NCI-H1417 treated with DMSO at 0.1 percent for 48 hours (cell line): Measurements from ENCODE around the gene SLC6A19.

Experiments
- DNase-seq: peaks from one replicate; lab custom pipeline; 2025; lab: John Stamatoyannopoulos, UW

The SLC6A19 gene

DNA sequence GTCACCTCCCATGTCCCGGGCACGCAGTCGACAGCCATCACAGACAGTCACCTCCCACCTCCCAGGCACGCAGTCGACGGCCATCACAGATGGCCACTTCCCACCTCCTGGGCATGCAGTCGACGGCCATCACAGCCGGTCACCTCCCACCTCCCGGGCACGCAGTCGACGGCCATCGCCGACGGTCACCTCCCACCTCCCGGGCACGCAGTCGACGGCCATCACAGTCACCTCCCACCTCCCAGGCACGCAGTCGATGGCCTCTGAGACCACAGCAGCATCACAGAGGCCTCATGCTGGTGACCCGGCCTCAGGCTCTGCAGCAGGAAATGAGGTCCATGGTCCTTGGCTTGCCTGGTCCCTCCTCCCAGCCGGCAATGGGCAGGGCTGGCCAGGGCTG lies 5.5 kb upstream of the SLC6A19 start:
- DNase-seq = no peak

- DNase-seq = no peak
Observed at GRCh38 chr5:1196562-1196961, 4.8 kb upstream of the SLC6A19 start.

GRCh38 chr5:1197876-1198666 lies 3.3 kb upstream of the SLC6A19 start:
- DNase-seq = no peak

DNA sequence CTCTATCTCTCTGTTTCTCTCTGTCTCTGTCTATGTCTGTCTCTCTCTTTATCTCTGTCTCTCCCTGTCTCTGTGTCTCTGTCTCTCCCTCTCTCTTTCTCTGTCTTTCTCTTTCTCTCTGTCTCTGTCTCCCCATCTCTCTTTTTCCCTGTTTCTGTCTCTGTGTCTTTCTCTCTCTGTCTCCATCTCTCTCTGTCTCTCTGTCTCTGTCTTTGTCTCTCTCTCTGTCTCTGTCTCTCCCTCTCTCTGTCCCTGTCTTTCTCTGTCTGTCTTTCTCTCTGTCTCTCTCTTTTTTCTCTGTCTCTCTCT lies 2.1 kb upstream of the SLC6A19 start:
- no peak for DNase-seq

DNA sequence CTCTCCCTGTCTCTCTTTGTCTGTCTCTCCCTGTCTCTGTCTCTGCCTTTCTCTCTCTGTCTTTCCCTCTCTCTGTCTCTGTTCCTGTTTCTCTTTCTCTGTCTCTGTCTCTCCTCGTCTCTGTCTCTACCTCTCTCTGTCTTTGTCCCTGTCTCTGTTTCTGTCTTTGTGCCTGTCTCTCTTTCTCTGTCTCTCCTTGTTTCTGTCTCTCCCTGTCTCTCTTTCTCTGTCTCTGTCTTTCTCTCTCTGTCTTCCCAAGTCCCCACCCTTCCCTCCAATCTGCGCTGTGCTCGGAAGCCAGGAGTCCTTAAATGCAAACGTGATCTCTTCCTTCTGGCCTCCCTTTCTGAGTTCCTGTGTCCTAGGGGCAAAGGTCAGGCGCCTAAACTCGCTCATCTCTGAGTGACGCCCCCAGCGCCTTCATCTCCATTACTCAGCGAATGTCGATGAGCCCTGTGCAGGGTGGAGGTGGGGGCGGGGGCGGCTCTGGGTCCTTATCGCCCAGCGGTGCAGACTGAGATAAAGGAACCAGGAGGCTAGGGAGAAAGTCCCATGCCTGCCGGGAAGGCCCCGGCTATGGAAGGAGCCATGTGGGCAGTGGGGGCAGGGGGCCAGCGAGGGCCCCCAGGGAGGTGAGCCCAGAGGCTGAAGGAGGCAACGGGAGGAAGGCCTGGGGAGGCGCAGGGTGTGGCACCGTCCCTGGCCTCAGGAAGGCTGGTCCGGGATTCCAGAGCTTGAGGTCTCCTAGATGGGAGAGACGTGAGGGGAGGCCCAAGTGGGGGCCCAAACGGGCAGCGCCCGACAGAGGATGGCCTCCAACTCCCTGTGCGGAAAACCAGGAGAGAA lies 1.5 kb upstream of the SLC6A19 start:
- no peak for DNase-seq

- DNase-seq = no peak
Observed at GRCh38 chr5:1200495-1201326, 684 bp upstream of the SLC6A19 start.

DNA sequence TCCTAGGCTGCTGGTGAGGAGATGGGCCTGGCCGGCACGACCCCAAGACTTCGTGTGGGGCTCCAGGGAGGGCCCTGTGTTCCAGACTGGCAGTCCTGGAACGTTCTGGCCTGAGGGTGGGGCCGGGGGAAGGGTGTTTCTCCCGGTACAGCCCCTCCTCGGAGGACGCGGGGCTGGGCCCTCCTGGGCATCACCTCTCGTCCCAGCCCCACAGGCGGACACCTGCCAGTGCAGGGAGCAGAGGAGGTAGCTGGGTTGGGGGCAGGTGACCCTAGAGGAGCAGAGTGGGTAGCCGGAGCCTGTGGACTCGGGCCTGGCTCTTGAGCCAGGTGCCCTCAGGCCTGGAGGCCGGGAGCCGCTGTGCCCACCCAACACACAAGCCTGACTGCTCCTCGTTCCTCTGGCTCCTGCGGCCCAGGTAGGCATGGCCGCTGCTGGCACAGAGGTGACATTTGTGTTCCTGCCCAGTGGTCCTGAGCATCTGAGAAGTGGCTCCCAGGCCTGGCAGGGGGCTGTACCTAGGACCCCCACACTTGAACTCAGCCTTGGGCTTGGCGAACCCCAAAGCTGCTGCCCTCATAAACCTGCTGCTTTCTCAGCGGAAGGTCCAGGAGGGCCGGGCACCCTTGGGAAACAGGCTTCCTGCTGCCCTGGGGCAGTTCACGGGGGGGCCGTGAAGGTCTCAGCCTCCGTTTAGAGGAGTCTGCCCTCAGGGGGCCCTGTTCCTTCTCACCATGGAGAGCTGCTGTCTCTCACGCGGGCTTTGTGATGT lies 817 bp downstream of the SLC6A19 start:
- no peak for DNase-seq

GRCh38 chr5:1202798-1203185 lies 1.4 kb downstream of the SLC6A19 start:
- no peak for DNase-seq

DNA sequence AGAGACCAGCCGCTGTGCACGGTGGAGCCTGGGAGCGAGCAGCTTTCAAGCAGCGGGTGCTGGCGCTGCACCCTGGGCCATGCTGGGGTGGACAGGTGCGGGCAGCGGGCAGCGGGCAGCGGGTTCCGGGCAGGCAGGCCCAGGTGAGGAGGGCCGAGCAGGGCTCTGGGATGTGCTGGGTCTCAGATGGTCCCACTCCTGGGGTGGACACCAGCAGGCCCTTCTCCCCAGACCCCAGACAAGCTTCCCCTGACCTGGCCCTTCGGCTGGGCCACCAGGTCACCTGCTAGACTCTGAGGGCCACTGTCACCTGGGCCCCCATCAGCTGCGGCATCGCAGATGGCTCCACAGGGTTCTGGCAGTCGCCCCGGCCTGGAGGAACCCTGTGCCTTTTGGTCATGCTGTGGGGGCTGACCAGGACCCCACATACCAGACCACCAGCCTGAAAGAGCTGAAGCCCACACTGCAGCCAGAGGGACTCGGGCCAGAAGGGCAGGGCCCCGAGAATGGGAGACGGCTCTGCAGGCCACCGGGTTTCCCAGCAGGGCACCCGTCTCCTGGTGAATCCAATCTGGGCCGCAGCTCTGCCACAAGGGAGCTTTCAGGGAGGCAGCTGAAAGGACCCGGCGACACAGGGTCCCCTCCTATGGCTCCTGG lies 2.0 kb downstream of the SLC6A19 start:
- DNase-seq = no peak

GRCh38 chr5:1203968-1204692 lies 2.7 kb downstream of the SLC6A19 start:
- no peak for DNase-seq

- DNase-seq = no peak
Observed at GRCh38 chr5:1204693-1205242, 3.4 kb downstream of the SLC6A19 start.

GRCh38 chr5:1205255-1206180 lies 4.1 kb downstream of the SLC6A19 start:
- DNase-seq = no peak

- DNase-seq = no peak
Observed at GRCh38 chr5:1206521-1207412, 5.4 kb downstream of the SLC6A19 start.

- no peak for DNase-seq
Observed at GRCh38 chr5:1207555-1207954, 6.2 kb downstream of the SLC6A19 start.

DNA sequence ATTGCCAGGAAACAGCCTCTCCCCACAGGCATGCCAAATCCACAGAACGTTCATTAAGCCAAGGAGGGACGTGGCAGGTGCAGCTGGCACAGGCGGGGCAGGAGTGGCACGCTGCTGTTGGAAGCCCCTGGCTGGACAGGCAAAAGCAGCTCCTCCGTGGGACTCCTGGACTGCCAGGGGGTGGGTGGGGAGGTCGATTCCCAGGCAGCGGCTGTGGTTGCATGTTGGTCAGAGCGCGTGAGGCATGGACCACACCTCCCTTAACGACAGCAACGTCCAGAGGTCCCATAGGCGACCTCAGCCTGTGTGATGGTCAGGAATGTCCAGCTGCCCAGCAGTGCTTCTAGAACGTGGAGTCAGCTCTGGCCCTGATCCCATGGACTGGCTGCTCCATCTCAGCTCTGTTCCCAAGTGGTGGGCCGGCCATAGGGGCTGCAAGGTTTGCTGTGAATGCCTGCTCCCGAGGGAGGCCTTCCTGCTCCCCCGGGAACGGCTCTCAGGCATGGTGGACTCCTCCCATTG lies 6.9 kb downstream of the SLC6A19 start:
- no peak for DNase-seq

DNA sequence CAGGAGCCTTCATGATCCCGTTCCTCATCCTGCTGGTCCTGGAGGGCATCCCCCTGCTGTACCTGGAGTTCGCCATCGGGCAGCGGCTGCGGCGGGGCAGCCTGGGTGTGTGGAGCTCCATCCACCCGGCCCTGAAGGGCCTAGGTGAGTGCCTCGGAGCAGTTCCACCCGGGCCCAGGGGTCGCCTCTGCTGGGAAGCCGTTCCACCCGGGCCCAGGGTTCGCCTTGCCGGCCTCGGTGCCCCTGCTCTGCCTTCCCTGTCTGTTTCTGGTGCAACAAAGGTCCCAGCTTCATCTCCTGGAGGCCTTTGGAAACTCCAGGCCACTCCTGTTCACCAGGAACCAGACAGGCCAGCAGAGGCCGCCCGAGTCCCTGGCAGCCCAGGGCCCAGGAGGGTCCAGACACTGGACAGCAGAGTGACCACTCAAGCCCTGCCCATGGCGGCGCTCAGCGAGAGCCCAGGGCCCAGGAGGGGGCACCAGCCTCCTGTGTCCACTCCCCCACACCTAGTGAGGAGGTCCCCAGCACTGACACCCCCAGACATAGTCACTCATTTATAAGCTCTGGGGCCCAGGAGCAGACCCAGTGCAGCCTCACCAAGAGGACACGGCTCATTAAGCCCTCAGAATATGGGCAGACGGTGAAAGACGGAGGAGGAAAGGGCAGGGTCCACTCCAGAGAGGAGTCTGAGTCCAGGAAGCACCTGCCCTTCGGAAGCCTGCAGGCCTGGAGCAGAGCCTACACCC lies 7.5 kb downstream of the SLC6A19 start:
- no peak for DNase-seq

GRCh38 chr5:1209489-1209852 lies 8.1 kb downstream of the SLC6A19 start:
- no peak for DNase-seq
